Measurements from ENCODE around the gene ADAM30.

DNA sequence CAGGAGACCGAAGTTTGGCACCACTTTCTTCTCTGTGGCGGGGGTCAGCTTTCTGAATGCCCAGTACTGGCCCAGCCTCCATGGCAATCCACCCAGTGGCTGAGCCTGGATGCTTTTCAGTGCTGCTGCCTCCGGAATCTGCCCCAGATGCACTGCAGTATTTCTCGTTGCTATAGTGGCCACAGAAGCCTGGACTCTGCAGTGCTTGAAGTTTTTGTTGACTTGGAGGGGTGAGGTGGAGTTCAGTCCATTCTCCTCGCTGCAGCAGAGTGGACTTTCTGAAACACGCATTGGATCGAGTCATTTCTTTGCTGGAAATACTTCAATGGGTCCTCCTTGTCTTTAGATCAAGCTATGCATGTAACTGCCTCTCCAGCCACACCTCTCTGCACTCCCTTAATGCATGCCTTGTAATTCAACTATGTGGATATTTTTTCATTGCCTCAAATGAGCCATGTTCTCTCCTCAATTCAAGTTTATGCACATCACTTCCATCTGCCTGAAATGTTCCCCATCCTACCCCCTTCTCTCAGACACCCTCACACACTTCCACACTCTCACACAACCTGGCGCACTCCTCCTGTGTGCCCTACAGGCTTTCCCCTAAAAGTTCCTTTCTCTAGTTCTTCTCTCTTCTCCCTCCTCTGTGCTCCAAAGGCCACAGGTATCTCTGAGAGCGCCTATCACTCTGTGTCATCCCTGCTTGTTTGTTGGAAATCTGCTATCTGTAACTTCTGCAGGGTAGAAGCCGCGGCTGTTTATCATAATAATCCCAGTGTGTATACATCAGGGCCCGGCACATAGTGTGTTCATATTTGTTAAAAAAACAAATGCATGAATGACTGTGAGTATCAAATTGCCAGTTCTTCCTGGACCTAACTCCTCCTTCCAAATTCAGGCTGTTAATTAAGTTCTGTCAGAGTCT is 16.5 kb downstream of the ADAM30 start:
- TF ChIP-seq, protein P1, sequence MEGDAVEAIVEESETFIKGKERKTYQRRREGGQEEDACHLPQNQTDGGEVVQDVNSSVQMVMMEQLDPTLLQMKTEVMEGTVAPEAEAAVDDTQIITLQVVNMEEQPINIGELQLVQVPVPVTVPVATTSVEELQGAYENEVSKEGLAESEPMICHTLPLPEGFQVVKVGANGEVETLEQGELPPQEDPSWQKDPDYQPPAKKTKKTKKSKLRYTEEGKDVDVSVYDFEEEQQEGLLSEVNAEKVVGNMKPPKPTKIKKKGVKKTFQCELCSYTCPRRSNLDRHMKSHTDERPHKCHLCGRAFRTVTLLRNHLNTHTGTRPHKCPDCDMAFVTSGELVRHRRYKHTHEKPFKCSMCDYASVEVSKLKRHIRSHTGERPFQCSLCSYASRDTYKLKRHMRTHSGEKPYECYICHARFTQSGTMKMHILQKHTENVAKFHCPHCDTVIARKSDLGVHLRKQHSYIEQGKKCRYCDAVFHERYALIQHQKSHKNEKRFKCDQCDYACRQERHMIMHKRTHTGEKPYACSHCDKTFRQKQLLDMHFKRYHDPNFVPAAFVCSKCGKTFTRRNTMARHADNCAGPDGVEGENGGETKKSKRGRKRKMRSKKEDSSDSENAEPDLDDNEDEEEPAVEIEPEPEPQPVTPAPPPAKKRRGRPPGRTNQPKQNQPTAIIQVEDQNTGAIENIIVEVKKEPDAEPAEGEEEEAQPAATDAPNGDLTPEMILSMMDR (IDR thresholded peaks at IDR 0.05; ENCODE audit: low read length): no peak
- no peak for TF ChIP-seq EZH2 (IDR thresholded peaks at IDR 0.05; ENCODE audit: borderline replicate concordance, low read length)
